Left ventricle myocardium inferior (tissue), 1 donor: ENCODE results near the gene AZU1. TPM values are rescaled to one million over a fixed set of nuclear protein-coding genes. Genes with fewer than 3 reads are reported as not detected.

Experiments
- DNase-seq: peaks from one replicate; pipeline ENCODE4 v3.0.0-alpha.2; 2020
- H3K27ac ChIP-seq: fragments of 200-600 bp; replicated peaks from 2 replicates; pipeline ENCODE4 v1.8.0; 2021
- H3K27me3 ChIP-seq: fragments of 200-600 bp; 2 replicates; pipeline ENCODE4 v1.8.0; 2021; ENCODE audit warnings: low read depth
- H3K36me3 ChIP-seq: fragments of 200-600 bp; 2 replicates; pipeline ENCODE4 v1.8.0; 2021
- H3K4me1 ChIP-seq: fragments of 200-600 bp; 2 replicates; pipeline ENCODE4 v1.8.0; 2021
- H3K4me3 ChIP-seq: fragments of 200-600 bp; 2 replicates; pipeline ENCODE4 v1.8.0; 2021; ENCODE audit warnings: mild to moderate bottlenecking, moderate library complexity
- H3K9me3 ChIP-seq: fragments of 200-600 bp; replicated peaks from 2 replicates; pipeline ENCODE4 v1.8.0; 2021
- CTCF ChIP-seq: fragments of 200-600 bp; IDR thresholded peaks from 2 replicates; pipeline ENCODE4 v1.8.0; 2021; ENCODE audit warnings: antibody characterized with exemption, mild to moderate bottlenecking, borderline replicate concordance
- intact Hi-C: fragments of 100-400 bp; cut with micrococcal nuclease; formaldehyde crosslinking; loops from one replicate; pipeline ENCODE4 v1.11.0; 2022
- total RNA-seq: library from RNA; stranded (reverse); fragmentation: NEBNext Ultra II Directional; extraction: Animal tissue kit (Norgen Biotek cat#: 25700); gene quantifications from one replicate; pipeline ENCODE4 v1.2.1, GENCODE V29; 2021
- donor health status: DM: no; HTN: yes; CAD: no; lungs with severe emphysema.

Gene AZU1
- total RNA-seq, 1 donor from 2014 or later: not detected

DNA sequence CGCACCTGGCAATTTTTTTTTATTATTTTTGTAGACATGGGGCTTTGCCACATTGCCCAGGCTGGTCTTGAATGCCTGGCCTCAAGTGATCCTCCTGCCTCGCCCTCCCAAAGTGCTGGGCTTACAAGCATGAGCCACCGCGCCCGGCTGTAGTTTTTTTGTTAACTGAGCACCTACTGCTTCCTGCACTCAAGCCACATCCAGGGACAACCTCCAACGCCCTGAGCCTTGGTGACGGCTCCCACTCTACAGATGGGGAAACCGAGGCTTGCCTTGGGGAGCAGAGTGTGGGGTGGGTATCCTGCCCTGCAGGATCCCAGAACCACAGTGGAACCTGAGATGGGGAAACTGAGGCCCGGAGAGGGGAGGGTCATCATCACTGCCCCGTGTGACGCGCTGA is 27.5 kb downstream of the AZU1 start:
- intact Hi-C loops: no loop called here
- Histone ChIP-seq H3K27ac (no peak overlapping the region), H3K27me3 (peaks cover 74% of the 10 kb centered on the region), H3K36me3 (no peaks in the 10 kb centered on the region), H3K4me3 (no peak overlapping the region), H3K9me3 (no peaks in the 10 kb centered on the region), H3K4me1 (peaks cover 19% of the 10 kb centered on the region)
- DNase-seq: no peak
- TF ChIP-seq CTCF: no peak

DNA sequence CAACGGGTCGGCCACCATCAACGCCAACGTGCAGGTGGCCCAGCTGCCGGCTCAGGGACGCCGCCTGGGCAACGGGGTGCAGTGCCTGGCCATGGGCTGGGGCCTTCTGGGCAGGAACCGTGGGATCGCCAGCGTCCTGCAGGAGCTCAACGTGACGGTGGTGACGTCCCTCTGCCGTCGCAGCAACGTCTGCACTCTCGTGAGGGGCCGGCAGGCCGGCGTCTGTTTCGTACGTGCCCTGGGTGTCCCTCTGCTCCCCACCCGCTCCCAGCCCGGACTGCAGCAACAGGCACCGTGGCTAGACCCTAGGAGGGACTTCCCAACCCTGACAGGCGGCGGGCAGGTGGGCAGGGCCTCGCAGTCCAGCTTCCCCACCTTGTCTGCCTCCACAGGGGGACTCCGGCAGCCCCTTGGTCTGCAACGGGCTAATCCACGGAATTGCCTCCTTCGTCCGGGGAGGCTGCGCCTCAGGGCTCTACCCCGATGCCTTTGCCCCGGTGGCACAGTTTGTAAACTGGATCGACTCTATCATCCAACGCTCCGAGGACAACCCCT is 28.0 kb downstream of the AZU1 start:
- Histone ChIP-seq H3K27me3 (peaks cover 79% of the 10 kb centered on the region), H3K36me3 (no peaks in the 10 kb centered on the region), H3K9me3 (no peaks in the 10 kb centered on the region), H3K4me3 (no peak overlapping the region), H3K27ac (no peak overlapping the region), H3K4me1 (peaks cover 19% of the 10 kb centered on the region)
- no peak for TF ChIP-seq CTCF
- intact Hi-C loops: no loop called here
- no peak for DNase-seq

- intact Hi-C loops: no loop called here
- no peak for TF ChIP-seq CTCF
These were observed 30.6 kb downstream of the AZU1 start for GRCh38 chr19:858284-858683.

DNA sequence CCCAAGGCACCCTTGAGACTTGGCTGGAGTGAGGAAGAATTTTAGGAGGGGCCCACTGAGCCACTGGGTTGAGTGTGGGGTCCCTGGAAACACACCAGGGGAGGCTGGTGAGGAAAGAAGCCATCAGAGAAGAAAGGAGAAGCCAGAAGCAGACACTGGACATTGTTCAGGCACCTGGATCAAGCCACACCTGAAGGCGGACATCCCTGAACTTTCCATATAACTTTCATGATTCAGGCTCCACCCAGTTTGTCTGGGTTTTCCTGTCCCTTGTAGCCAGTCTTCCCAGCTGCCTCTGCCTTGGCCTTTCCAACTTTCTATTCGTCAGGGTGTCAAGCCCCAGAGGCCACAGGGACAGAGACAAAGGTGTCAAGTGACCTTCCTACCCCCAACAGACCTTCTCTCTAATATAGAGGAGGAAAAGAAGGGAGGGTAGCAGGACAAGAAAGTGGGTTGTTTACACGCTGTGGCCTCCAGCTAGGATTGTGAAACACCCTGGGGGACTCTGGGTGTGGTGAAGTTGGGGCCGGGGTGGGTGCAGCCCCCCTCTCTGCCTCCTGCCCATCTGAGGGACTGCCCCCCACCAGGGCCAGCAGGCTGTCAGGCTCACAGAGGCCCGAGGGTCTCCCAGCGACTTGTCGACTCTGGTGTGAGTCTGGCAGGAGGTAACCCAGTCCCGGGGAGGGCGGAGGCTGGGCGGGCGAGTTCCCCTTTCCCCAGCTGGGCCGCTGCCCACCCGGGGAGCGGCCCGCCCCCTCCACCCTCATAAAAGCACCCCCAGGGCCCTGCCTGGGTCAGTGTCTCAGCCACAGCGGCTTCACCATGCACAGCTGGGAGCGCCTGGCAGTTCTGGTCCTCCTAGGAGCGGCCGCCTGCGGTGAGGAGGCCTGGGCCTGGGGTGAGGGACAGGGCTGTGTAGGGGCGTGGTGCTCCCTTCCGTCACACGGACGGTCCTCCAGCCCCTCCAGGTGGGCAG is 31.5 kb downstream of the AZU1 start, which contains the start of gene CFD:
Gene CFD (plus strand): TSS at position 797 of the 976 bp plus-strand sequence. CDS start 26 bp downstream, at position 823.
- Histone ChIP-seq H3K27me3 (peaks cover 70% of the 10 kb centered on the region), H3K9me3 (no peaks in the 10 kb centered on the region), H3K36me3 (no peaks in the 10 kb centered on the region), H3K4me3 (peak within 1 kb of the TSS; percentile 65), H3K4me1 (peaks cover 31% of the 10 kb centered on the region), H3K27ac (peak within 1 kb of the TSS; percentile 87)
- TF ChIP-seq CTCF: no peak
- intact Hi-C loops: no loop called here
- DNase-seq: peak; percentile 79

More at GRCh38 chr19:858284-858683, 30.6 kb downstream of the AZU1 start:
- Histone ChIP-seq H3K4me3 (no peak overlapping the region), H3K4me1 (peaks cover 22% of the 10 kb centered on the region), H3K27ac (peak overlapping the region; percentile 87), H3K36me3 (no peaks in the 10 kb centered on the region), H3K9me3 (no peaks in the 10 kb centered on the region), H3K27me3 (peaks cover 73% of the 10 kb centered on the region)
- no peak for DNase-seq

- intact Hi-C loops: no loop called here
- Histone ChIP-seq H3K27ac (no peak overlapping the region), H3K4me1 (peaks cover 32% of the 10 kb centered on the region), H3K9me3 (no peaks in the 10 kb centered on the region), H3K4me3 (peak overlapping the region; percentile 65), H3K36me3 (no peaks in the 10 kb centered on the region), H3K27me3 (peaks cover 52% of the 10 kb centered on the region)
- TF ChIP-seq CTCF: no peak
- DNase-seq: no peak
These were observed 33.6 kb downstream of the AZU1 start for GRCh38 chr19:861141-861755.
